Esophagus muscularis mucosa (tissue), 4 donors: ENCODE data around the gene STAT3. TPM values are rescaled to one million over a fixed set of nuclear protein-coding genes. Genes with fewer than 3 reads are reported as not detected.
A peak's percentile ranks its signal among the peaks of the same experiment; 100 is the strongest.
"Not testable (repeated sequence)": the region's sequence is repeated elsewhere in the genome, so short reads cannot be mapped to it uniquely, and the experiment has no call there.

Experiments used
- DNase-seq: peaks from one replicate; pipeline ENCODE4 v3.0.0-alpha.2; 2017; ENCODE audit errors: extremely low spot score
- H3K27ac ChIP-seq, 4 donors: fragments of 200-600 bp; sonication (generic); replicated peaks in 1 of 4; 1 replicate in 3 of 4; 2 replicates in 1 of 4; pipeline ENCODE4 v1.5.1; 2016 to 2019; ENCODE audit warnings: mild to moderate bottlenecking in 1 of 4
- H3K27me3 ChIP-seq, 4 donors: fragments of 200-600 bp; sonication (generic); one replicate each; pipeline versions ENCODE4 v1.5.1 to v1.6.0; 2016 to 2019
- H3K36me3 ChIP-seq, 4 donors: fragments of 200-600 bp; sonication (generic); one replicate each; pipeline ENCODE4 v1.5.1; 2016 to 2019
- H3K4me1 ChIP-seq, 4 donors: fragments of 200-600 bp; sonication (generic); one replicate each; pipeline ENCODE4 v1.5.1; 2016 to 2019
- H3K4me3 ChIP-seq, 4 donors: fragments of 200-600 bp; sonication (generic); 1 replicate in 2 of 4; 2 replicates in 2 of 4; pipeline ENCODE4 v1.5.1; 2016 to 2019; ENCODE audit warnings: mild to moderate bottlenecking in 4 of 4, moderate library complexity in 1 of 4
- H3K9me3 ChIP-seq, 4 donors: fragments of 200-600 bp; sonication (generic); 1 replicate in 3 of 4; 2 replicates in 1 of 4; pipeline ENCODE4 v1.5.1; 2016 to 2019
- EP300 ChIP-seq: sonication (generic); formaldehyde crosslinking; IDR thresholded peaks from one replicate; pipeline ENCODE4 v1.6.1; 2017; ENCODE audit warnings: antibody characterized with exemption
- POLR2A ChIP-seq: fragments of 450-650 bp; IDR thresholded peaks from one replicate; pipeline ENCODE4 v1.6.1; 2017; ENCODE audit warnings: antibody characterized with exemption, moderate library complexity, mild to moderate bottlenecking, low read depth
- POLR2AphosphoS5 ChIP-seq, 2 donors: sonication (generic); formaldehyde crosslinking; IDR thresholded peaks; one replicate each; pipeline ENCODE4 v1.6.1; 2017; ENCODE audit warnings: antibody characterized with exemption in 2 of 2
- WGBS: methylation state at CpG from one replicate; pipeline ENCODE4 v1.1.5; 2018; 5-methylcytosine and 5-hydroxymethylcytosine counted together
- intact Hi-C: fragments of 100-400 bp; cut with DNase I; formaldehyde crosslinking; loops from one replicate; pipeline ENCODE4 v1.15.1; 2023
- total RNA-seq, 4 donors: library from RNA; depleted of rRNA; stranded (reverse); fragments of >200 nt; gene quantifications; one replicate each; pipeline versions ENCODE4 v1.1.0 to v1.2.1, GENCODE V29; 2016
- TF ChIP-seq, protein P1 (sequence below), 3 experiments: fragments of 200-600 bp in 2 of 3; fragments of 450-650 bp in 1 of 3; sonication (generic) in 2 of 3; IDR thresholded peaks; one replicate each; pipeline ENCODE4 v1.5.1; 2017 to 2019; ENCODE audit warnings: antibody characterized with exemption in 3 of 3, mild to moderate bottlenecking in 2 of 3, moderate library complexity in 1 of 3

STAT3 gene
- total RNA-seq, 4 donors from 2014 or later = 137 to 260 (median 211) TPM

DNA sequence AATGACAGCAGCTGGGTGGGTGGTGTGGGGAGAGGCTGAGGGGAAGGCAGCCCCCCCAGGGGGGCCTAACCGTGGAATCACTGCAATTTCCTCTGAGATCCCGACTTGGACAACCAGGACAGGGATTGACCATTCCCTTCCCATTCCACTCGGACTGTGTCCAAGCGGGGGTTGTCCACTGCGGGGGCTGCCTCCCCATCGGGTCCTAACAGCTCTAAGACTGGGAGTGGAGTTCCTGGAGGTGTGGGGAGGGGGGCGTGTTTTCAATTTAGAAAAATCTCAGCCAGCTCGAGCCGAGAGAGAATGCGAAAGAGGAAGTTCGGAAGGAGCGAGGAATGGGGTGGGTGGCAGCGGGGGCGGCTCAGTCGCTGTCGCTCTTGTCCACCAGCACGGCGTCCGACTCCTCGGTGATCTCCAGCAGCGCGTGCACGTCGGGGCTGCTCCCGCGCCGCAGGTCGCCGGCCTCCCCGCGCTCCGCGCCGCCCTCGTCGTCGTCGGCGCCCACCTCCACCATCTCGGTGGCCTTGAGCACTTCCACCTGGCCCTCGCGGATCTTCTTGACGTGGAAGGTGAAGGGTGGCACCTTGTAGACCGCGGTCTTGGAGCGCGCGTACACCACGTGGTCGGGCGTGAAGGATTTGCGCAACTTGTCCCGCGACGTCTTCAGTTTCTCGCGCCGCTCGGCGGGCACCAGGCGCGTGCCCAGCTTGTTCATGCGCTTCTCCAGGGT lies 16.2 kb upstream of the STAT3 start:
- Histone ChIP-seq H3K27me3 (no peaks in the 10 kb centered on the region), H3K27ac (peak overlapping the region; percentile 97 to 100 (median 100)), H3K36me3 (peaks cover 20 to 41% (median 31%) of the 10 kb centered on the region in 4 donors), H3K4me1 (peaks cover 79 to 96% (median 91%) of the 10 kb centered on the region in 4 donors), H3K4me3 (no peak overlapping the region), H3K9me3 (no peaks in the 10 kb centered on the region)
- intact Hi-C loops = loop anchor here (1.0 kb wide), 1 partner anchor 81 kb away; no protein-coding TSS in a partner anchor
- DNase-seq = no peak
- 75% methylated on average over 63 of the region's 63 CpGs for WGBS
- no peak for TF ChIP-seq POLR2A
- no peak for TF ChIP-seq EP300
- no peak for TF ChIP-seq POLR2AphosphoS5 (IDR thresholded peaks at IDR 0.05)
- TF ChIP-seq, protein P1, sequence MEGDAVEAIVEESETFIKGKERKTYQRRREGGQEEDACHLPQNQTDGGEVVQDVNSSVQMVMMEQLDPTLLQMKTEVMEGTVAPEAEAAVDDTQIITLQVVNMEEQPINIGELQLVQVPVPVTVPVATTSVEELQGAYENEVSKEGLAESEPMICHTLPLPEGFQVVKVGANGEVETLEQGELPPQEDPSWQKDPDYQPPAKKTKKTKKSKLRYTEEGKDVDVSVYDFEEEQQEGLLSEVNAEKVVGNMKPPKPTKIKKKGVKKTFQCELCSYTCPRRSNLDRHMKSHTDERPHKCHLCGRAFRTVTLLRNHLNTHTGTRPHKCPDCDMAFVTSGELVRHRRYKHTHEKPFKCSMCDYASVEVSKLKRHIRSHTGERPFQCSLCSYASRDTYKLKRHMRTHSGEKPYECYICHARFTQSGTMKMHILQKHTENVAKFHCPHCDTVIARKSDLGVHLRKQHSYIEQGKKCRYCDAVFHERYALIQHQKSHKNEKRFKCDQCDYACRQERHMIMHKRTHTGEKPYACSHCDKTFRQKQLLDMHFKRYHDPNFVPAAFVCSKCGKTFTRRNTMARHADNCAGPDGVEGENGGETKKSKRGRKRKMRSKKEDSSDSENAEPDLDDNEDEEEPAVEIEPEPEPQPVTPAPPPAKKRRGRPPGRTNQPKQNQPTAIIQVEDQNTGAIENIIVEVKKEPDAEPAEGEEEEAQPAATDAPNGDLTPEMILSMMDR (IDR thresholded peaks at IDR 0.05) = no peak

DNA sequence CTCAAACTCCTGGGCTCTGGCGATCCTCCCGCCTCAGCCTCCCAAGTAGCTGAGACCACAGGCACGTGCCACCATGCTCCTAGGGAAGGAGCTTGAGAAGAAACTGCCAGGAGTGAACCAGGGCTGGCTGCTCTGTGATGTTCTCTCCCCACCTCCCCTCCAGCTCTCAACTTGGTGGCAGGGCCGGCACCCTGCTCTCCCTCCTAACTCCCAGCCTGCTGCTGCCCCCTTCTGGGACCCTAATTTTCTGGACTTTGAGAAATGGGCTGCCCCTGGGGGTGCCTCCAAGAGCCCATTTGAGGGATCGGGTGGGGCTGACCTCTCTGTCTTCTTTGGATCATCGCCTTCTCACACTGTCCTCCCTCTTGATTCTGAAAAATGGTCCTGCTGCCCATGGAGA lies 14.9 kb upstream of the STAT3 start:
- no peaks in the 10 kb centered on the region for H3K27me3 ChIP-seq
- peaks cover 20 to 37% (median 31%) of the 10 kb centered on the region in 4 donors for H3K36me3 ChIP-seq
- WGBS = 79% methylated on average over 5 of the region's 6 CpGs
- H3K4me1 ChIP-seq = peaks cover 71 to 96% (median 91%) of the 10 kb centered on the region in 4 donors
- TF ChIP-seq POLR2A (no peak), EP300 (no peak)
- TF ChIP-seq, protein P1 (IDR thresholded peaks at IDR 0.05) = peak in 2 of 3 experiments; percentile 7 to 15
- intact Hi-C loops = no loop called here
- no peak overlapping the region for H3K4me3 ChIP-seq
- no peaks in the 10 kb centered on the region for H3K9me3 ChIP-seq
- H3K27ac ChIP-seq = peak overlapping the region; percentile 97 to 100 (median 100)
- no peak for DNase-seq

- intact Hi-C loops = no loop called here
- no peak for TF ChIP-seq POLR2A
- no peak for TF ChIP-seq POLR2AphosphoS5 (IDR thresholded peaks at IDR 0.05)
- no peak for TF ChIP-seq EP300
- TF ChIP-seq, protein P1 (IDR thresholded peaks at IDR 0.05) = no peak
- peaks cover 20 to 37% (median 31%) of the 10 kb centered on the region in 4 donors for H3K36me3 ChIP-seq
- H3K4me3 ChIP-seq = no peak overlapping the region
- peaks cover 61 to 89% (median 83%) of the 10 kb centered on the region in 4 donors for H3K4me1 ChIP-seq
- H3K27ac ChIP-seq = peak overlapping the region; percentile 97 to 100 (median 100)
- no peak for DNase-seq
- H3K9me3 ChIP-seq = no peaks in the 10 kb centered on the region
- 31% methylated on average over 3 of the region's 3 CpGs for WGBS
- H3K27me3 ChIP-seq = no peaks in the 10 kb centered on the region
These were observed 13.9 kb upstream of the STAT3 start for GRCh38 chr17:42402117-42402516.

DNA sequence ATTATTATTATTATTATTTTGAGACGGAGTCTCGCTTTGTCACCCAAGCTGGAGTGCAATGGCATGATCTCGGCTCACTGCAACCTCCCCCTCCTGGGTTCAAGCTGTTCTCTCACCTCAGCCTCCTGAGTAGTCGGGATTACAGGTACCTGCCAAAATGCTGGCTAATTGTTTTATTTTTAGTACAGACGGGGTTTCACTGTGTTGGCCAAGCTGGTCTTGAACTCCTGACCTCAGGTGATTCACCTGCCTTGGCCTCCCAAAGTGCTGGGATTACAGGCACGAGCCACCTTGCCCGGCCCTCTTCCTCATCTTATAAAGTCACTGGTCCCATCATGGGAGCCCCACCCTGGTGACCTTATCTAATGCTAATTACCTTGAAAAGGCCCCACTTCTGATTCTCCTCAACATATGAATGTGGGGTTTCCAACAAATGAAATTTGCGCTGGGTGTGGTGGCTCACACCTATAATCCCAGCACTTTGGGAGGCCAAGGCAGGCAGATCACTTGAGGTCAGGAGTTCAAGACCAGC lies 12.7 kb upstream of the STAT3 start:
- DNase-seq, H3K4me3 ChIP-seq, H3K27me3 ChIP-seq, intact Hi-C loops, H3K9me3 ChIP-seq: not testable (repeated sequence)
- 74% methylated on average over 8 of the region's 8 CpGs for WGBS
- peaks cover 20 to 37% (median 31%) of the 10 kb centered on the region in 4 donors for H3K36me3 ChIP-seq
- H3K4me1 ChIP-seq = peaks cover 49 to 77% (median 71%) of the 10 kb centered on the region in 4 donors
- H3K27ac ChIP-seq = peak overlapping the region; percentile 43 to 100 (median 66)
